K562 (cell line): ENCODE measurements around the gene ITPR1. TPM values are rescaled to one million over a fixed set of nuclear protein-coding genes. Genes with fewer than 3 reads are reported as not detected.

Experiments
- ETV5 ChIP-seq: sonication (generic); formaldehyde crosslinking; IDR thresholded peaks from 2 replicates; pipeline ENCODE4 v1.4.0; 2020; ENCODE audit warnings: low read depth, mild to moderate bottlenecking, missing genetic modification reagents
- PML ChIP-seq: IDR thresholded peaks from 2 replicates; pipeline ENCODE4 v1.6.1; 2012; ENCODE audit warnings: low read length, inconsistent platforms
- RBM14 ChIP-seq: fragments of 200-400 bp; formaldehyde crosslinking; IDR thresholded peaks from 2 replicates; pipeline ENCODE4 v1.6.1; 2018; ENCODE audit warnings: low read depth, mild to moderate bottlenecking, low read length, moderate library complexity, borderline replicate concordance; ENCODE audit not compliant: insufficient read depth
- SP1 ChIP-seq: sonication (generic); formaldehyde crosslinking; IDR thresholded peaks from 2 replicates; pipeline ENCODE4 v1.8.1; 2022; ENCODE audit warnings: mild to moderate bottlenecking, missing genetic modification reagents
- TCFL5 ChIP-seq: fragments of 250-450 bp; sonication (Bioruptor Pico); conservative IDR thresholded peaks from 2 replicates; pipeline ENCODE4 v1.6.1; 2021; ENCODE audit warnings: mild to moderate bottlenecking, moderate library complexity, matching md5 sums
- ZBED1 ChIP-seq: IDR thresholded peaks from 2 replicates; pipeline ENCODE4 v1.6.1; 2014
- ZFPM2 ChIP-seq: fragments of 250-450 bp; sonication (Bioruptor Pico); IDR thresholded peaks from 2 replicates; pipeline ENCODE4 v1.5.1; 2022; ENCODE audit warnings: mild to moderate bottlenecking
- ZNF274 ChIP-seq: IDR thresholded peaks from 2 replicates; pipeline ENCODE4 v1.6.1; 2011; ENCODE audit warnings: low read depth, mild to moderate bottlenecking, low read length, moderate library complexity, borderline replicate concordance
- ZNF316 ChIP-seq: fragments of 450-650 bp; IDR thresholded peaks from 2 replicates; pipeline ENCODE4 v1.6.1; 2016
- ZNF644 ChIP-seq: fragments of 200-800 bp; sonication (Bioruptor generic); IDR thresholded peaks from 2 replicates; pipeline ENCODE4 v1.6.1; 2016; ENCODE audit warnings: low read depth, missing genetic modification characterization, missing compliant biosample characterization
- polyA plus RNA-seq, 8 experiments: library from polyadenylated mRNA; depleted of rRNA in 4 of 8; stranded (reverse) in 5 of 8; unstranded in 3 of 8; fragments of >200 nt; fragmentation: Nextera tagmentation in 2 of 8; fragmentation: Illumina TruSeq in 1 of 8; extraction: Ambion mirVana in 2 of 8; extraction: Trizol in 1 of 8; gene quantifications; 2 replicates each; pipeline versions ENCODE4 v1.2.1 to v1.2.3, GENCODE V29; 2011 to 2014; ENCODE audit warnings: inconsistent platforms in 1 of 8, missing spikeins in 1 of 8
- total RNA-seq, 7 experiments: library from RNA; depleted of rRNA in 6 of 7; stranded (reverse); fragments of >200 nt in 6 of 7; fragmentation: Illumina TruSeq in 2 of 7; extraction: Trizol in 2 of 7; gene quantifications; 2 replicates each; pipeline versions ENCODE4 v1.2.1 to v1.2.3, GENCODE V29; 2011 to 2021; ENCODE audit warnings: low replicate concordance in 1 of 7
- TF ChIP-seq, protein P1 (sequence below): fragments of 450-650 bp; IDR thresholded peaks from 2 replicates; pipeline ENCODE4 v1.6.1; 2016; ENCODE audit warnings: mild to moderate bottlenecking
- TF ChIP-seq, protein P2 (sequence below): sonication (generic); formaldehyde crosslinking; IDR thresholded peaks from 2 replicates; pipeline ENCODE4 v1.8.1; 2023; ENCODE audit warnings: mild to moderate bottlenecking, missing genetic modification reagents
- TF ChIP-seq, protein P3 (sequence below): sonication (generic); formaldehyde crosslinking; IDR thresholded peaks from 2 replicates; pipeline ENCODE4 v1.8.0; 2022; ENCODE audit warnings: missing genetic modification reagents, mild to moderate bottlenecking, moderate library complexity, borderline replicate concordance
- TF ChIP-seq, protein P4 (sequence below): sonication (generic); formaldehyde crosslinking; IDR thresholded peaks from 2 replicates; pipeline ENCODE4 v1.8.1; 2023; ENCODE audit warnings: mild to moderate bottlenecking, missing genetic modification reagents, moderate library complexity
- TF ChIP-seq, protein P5 (sequence below): IDR thresholded peaks from 2 replicates; pipeline ENCODE4 v1.6.1; 2011; ENCODE audit not compliant: insufficient read length; ENCODE audit errors: extremely low read depth
- TF ChIP-seq, protein P6 (sequence below): fragments of 250-450 bp; sonication (Bioruptor Pico); IDR thresholded peaks from 2 replicates; pipeline ENCODE4 v1.5.0; 2021; ENCODE audit warnings: mild to moderate bottlenecking, borderline replicate concordance

ITPR1 gene
- total and polyA plus RNA-seq, 9 of the 15 experiments (the other 6 are each of a cell fraction or from before 2014, with no cell fraction given): 22.4 to 40.0 (median 27.4) TPM

DNA sequence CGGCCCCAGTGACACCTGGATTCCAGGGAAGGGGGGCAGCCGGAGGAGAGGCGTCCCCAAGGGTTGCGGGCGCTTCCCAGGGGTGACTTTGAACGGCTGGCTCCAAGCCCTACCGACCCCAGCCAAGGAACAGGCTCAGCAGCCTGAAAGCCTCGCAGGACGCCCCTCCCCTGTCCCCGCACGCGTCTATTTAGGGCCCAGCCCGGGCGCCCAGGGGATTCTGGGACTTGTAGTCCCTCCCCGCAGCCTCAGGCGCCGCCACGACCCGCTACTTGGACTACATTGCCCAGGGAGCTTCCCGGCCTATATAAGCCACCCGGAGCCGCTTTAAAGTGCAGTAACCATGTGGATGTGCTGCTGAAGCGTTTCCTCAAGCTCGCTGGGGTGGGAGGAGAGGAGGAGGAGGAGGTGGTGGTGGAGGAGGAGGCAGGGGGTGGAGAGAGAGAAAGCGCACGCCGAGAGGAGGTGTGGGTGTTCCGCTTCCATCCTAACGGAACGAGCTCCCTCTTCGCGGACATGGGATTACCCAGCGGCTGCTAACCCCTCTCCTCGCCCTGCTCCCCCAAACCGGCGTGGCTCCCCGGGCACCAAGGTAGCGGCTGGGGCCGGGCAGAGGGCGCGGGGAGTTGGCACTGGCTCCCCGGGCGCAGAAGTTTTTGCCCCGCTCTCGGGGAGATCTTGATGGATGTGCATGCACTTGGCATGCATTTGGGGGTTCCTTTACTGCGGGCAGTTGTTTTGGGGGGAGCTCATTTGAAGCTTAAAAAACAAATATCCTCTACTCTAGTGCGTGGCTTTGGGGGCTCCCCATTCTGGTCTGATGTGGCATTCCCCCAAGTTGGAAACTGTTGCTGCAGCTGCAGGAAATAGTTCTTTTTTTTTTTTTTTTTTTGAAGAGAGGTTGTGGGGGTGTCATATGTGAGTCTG lies at the start of gene ITPR1 (continued):
- TF ChIP-seq, protein P1, sequence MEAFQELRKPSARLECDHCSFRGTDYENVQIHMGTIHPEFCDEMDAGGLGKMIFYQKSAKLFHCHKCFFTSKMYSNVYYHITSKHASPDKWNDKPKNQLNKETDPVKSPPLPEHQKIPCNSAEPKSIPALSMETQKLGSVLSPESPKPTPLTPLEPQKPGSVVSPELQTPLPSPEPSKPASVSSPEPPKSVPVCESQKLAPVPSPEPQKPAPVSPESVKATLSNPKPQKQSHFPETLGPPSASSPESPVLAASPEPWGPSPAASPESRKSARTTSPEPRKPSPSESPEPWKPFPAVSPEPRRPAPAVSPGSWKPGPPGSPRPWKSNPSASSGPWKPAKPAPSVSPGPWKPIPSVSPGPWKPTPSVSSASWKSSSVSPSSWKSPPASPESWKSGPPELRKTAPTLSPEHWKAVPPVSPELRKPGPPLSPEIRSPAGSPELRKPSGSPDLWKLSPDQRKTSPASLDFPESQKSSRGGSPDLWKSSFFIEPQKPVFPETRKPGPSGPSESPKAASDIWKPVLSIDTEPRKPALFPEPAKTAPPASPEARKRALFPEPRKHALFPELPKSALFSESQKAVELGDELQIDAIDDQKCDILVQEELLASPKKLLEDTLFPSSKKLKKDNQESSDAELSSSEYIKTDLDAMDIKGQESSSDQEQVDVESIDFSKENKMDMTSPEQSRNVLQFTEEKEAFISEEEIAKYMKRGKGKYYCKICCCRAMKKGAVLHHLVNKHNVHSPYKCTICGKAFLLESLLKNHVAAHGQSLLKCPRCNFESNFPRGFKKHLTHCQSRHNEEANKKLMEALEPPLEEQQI: no peak
- TF ChIP-seq ZBED1: peak; percentile 77
- no peak for TF ChIP-seq ZNF316
- peak; percentile 94 for TF ChIP-seq PML
- peak; percentile 95 for TF ChIP-seq SP1 (CRISPR knock-in tag)
- TF ChIP-seq TCFL5 (CRISPR knock-in tag): no peak
- TF ChIP-seq ETV5 (CRISPR knock-in tag): peak; percentile 10; the same call in 1 of the 2 replicates
- TF ChIP-seq, protein P2, sequence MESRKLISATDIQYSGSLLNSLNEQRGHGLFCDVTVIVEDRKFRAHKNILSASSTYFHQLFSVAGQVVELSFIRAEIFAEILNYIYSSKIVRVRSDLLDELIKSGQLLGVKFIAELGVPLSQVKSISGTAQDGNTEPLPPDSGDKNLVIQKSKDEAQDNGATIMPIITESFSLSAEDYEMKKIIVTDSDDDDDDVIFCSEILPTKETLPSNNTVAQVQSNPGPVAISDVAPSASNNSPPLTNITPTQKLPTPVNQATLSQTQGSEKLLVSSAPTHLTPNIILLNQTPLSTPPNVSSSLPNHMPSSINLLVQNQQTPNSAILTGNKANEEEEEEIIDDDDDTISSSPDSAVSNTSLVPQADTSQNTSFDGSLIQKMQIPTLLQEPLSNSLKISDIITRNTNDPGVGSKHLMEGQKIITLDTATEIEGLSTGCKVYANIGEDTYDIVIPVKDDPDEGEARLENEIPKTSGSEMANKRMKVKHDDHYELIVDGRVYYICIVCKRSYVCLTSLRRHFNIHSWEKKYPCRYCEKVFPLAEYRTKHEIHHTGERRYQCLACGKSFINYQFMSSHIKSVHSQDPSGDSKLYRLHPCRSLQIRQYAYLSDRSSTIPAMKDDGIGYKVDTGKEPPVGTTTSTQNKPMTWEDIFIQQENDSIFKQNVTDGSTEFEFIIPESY (CRISPR knock-in tag): peak; percentile 32
- no peak for TF ChIP-seq RBM14
- TF ChIP-seq, protein P3, sequence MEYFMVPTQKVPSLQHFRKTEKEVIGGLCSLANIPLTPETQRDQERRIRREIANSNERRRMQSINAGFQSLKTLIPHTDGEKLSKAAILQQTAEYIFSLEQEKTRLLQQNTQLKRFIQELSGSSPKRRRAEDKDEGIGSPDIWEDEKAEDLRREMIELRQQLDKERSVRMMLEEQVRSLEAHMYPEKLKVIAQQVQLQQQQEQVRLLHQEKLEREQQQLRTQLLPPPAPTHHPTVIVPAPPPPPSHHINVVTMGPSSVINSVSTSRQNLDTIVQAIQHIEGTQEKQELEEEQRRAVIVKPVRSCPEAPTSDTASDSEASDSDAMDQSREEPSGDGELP (CRISPR knock-in tag): peak; percentile 95
- TF ChIP-seq, protein P4, sequence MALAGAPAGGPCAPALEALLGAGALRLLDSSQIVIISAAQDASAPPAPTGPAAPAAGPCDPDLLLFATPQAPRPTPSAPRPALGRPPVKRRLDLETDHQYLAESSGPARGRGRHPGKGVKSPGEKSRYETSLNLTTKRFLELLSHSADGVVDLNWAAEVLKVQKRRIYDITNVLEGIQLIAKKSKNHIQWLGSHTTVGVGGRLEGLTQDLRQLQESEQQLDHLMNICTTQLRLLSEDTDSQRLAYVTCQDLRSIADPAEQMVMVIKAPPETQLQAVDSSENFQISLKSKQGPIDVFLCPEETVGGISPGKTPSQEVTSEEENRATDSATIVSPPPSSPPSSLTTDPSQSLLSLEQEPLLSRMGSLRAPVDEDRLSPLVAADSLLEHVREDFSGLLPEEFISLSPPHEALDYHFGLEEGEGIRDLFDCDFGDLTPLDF: peak; percentile 48; the same call in 1 of the 2 replicates
- TF ChIP-seq ZNF644 (tag): peak; percentile 68; the same call in 1 of the 2 replicates
- no peak for TF ChIP-seq ZFPM2 (CRISPR knock-in tag)
- TF ChIP-seq ZNF274: no peak
- TF ChIP-seq, protein P5, sequence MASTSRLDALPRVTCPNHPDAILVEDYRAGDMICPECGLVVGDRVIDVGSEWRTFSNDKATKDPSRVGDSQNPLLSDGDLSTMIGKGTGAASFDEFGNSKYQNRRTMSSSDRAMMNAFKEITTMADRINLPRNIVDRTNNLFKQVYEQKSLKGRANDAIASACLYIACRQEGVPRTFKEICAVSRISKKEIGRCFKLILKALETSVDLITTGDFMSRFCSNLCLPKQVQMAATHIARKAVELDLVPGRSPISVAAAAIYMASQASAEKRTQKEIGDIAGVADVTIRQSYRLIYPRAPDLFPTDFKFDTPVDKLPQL: peak; percentile 84
- TF ChIP-seq, protein P6, sequence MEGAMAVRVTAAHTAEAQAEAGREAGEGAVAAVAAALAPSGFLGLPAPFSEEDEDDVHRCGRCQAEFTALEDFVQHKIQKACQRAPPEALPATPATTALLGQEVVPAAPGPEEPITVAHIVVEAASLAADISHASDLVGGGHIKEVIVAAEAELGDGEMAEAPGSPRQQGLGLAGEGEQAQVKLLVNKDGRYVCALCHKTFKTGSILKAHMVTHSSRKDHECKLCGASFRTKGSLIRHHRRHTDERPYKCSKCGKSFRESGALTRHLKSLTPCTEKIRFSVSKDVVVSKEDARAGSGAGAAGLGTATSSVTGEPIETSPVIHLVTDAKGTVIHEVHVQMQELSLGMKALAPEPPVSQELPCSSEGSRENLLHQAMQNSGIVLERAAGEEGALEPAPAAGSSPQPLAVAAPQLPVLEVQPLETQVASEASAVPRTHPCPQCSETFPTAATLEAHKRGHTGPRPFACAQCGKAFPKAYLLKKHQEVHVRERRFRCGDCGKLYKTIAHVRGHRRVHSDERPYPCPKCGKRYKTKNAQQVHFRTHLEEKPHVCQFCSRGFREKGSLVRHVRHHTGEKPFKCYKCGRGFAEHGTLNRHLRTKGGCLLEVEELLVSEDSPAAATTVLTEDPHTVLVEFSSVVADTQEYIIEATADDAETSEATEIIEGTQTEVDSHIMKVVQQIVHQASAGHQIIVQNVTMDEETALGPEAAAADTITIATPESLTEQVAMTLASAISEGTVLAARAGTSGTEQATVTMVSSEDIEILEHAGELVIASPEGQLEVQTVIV (CRISPR knock-in tag): no peak
